D721Med (cell line): ENCODE measurements around the gene GRM5.

ENCODE experiments used
- DNase-seq: peaks from one replicate; pipeline ENCODE4 v3.0.0; 2011; ENCODE audit warnings: low spot score; ENCODE audit not compliant: insufficient read length
- FAIRE-seq: peaks from 2 replicates; lab custom pipeline; 2011; peaks lifted over from hg19 to GRCh38; lab: Jason Lieb, UNC
- TF ChIP-seq, protein P1 (sequence below): IDR thresholded peaks from 2 replicates; pipeline ENCODE4 v1.5.1; 2012; ENCODE audit warnings: mild to moderate bottlenecking, control low read depth; ENCODE audit not compliant: insufficient read depth; ENCODE audit errors: missing control alignments

The GRM5 gene

DNA sequence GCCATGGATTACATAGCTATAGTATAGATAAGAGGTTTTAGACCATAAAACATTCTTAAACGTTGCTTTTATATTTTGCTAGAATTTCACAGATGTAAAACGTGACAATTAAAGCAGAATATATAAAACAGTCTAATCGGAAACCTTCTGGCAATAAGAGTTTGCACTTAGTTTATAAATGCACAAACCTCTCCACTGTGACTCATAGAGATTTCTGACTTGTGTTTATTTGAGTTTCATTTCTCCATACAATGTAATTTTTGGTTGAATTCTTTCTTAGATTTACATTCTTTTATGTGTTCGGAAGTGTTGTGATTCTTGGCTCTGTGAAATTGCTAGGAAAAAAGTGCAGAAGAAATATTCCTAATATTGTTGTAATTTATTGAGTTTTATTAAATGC, 439.6 kb downstream of the GRM5 start:
- DNase-seq (no peak), FAIRE-seq (no peak)
- TF ChIP-seq, protein P1, sequence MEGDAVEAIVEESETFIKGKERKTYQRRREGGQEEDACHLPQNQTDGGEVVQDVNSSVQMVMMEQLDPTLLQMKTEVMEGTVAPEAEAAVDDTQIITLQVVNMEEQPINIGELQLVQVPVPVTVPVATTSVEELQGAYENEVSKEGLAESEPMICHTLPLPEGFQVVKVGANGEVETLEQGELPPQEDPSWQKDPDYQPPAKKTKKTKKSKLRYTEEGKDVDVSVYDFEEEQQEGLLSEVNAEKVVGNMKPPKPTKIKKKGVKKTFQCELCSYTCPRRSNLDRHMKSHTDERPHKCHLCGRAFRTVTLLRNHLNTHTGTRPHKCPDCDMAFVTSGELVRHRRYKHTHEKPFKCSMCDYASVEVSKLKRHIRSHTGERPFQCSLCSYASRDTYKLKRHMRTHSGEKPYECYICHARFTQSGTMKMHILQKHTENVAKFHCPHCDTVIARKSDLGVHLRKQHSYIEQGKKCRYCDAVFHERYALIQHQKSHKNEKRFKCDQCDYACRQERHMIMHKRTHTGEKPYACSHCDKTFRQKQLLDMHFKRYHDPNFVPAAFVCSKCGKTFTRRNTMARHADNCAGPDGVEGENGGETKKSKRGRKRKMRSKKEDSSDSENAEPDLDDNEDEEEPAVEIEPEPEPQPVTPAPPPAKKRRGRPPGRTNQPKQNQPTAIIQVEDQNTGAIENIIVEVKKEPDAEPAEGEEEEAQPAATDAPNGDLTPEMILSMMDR = no peak

DNA sequence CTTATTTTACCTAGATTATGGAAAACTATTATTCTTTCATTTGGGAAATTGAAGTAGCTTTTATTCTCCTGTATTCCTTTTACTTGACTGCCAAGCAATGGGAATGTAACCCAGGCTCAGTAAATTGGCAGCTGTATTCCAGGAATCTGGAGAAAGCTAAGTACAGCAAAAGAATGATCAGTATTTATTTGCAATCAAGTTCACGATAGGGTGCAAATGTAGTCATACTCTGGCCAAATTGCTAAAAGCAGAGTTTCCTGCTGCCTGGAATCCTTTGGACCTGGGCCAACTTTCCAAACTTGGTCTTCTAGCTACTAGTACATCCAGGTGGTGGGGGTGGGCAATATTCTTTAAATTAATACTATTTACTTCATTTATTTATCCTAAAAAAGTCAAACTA, 442.3 kb downstream of the GRM5 start:
- TF ChIP-seq, protein P1 = no peak
- DNase-seq (no peak), FAIRE-seq (no peak)

- TF ChIP-seq, protein P1 = no peak
- FAIRE-seq = no peak
These were observed 445.1 kb downstream of the GRM5 start for GRCh38 chr11:88620568-88621130.

DNA sequence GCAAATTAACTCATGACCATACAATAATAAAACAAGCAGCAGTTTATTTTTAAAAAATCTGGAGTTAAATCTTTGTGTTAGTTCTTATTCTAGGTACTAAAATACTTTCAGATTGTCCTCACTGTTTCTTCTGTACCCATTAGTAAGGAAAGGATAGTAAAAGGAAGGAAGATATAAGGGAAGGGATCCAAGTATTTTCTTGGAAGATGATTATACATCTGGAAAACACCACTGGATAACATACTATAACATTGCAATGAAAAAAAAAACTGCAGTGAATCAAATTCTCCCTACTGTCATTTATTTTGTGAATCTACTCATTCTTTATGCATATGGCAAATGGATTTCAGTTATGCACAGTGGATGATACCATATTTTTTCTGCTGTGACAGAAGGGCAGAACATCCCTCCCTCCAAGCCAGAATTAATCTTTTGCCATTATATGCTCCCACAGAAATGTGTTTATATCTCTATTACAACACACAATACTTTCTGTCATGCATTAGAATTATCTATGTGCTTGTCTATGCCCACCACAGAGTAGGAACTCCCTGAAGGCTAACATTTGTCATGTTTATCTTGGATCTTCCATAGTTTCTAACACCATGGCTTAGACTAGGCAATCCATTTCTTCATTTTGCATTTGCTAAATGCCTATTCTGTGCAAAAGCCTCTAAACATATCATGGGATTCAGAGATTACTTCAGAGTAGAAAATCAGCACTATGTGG, 446.0 kb downstream of the GRM5 start:
- TF ChIP-seq, protein P1 = no peak
- no peak for FAIRE-seq
- DNase-seq = no peak

More at GRCh38 chr11:88620568-88621130, 445.1 kb downstream of the GRM5 start:
- DNase-seq = no peak

DNA sequence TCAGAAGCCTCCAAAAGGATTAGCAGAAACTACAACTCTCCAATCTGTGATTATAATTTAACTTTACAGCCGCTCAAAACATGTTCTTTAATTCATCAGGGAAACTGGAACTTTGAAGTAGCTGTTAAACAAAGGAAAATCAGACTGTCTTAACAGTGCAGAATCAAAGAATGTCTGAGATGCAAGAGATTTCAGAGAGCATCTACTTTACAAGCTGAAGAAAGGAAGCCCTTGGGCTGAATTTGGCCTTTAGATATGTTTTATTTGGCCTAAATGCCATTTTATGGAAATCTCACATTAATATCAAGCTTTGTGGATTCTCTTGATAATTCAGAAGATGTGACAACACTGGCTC, 446.7 kb downstream of the GRM5 start:
- TF ChIP-seq, protein P1 = no peak
- FAIRE-seq (no peak), DNase-seq (no peak)

DNA sequence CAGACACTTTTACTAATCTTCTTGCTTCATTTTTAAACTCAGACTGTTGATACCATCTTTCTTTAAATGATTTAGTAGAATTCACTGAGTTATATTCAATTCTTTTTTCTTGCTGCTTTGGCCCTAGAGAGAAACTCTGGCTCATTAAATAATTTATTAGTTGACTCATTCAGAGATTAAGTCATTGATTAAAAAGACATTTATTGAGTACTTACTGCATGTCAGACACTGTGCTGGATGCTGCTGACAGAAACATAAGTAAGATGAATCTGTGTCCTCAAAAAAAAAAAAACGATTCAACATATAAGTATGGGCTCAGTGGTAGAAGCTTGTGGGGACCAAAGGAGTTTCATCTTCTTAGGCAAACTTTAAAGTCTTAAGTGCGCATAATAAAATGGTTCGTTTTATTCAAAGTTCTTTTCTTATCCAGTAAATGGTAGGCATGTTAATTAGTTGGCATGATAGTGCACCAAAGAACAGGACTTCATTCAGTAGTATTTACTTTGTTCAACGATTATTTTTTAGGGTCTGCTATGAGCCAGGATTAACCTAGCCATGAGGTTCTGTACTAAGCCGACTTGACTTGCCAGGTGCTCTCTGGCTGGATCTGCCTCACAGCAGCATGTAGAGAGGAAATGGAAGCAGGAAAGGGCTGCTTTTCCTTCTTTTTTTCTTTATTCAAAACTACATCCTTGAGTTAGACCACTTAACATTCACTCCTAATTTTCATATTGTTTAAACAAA, 447.3 kb downstream of the GRM5 start:
- TF ChIP-seq, protein P1 = no peak
- peak; percentile 80 for FAIRE-seq
- no peak for DNase-seq
